ENCODE measurements around the gene ARID1B.

ARID1B gene

DNA sequence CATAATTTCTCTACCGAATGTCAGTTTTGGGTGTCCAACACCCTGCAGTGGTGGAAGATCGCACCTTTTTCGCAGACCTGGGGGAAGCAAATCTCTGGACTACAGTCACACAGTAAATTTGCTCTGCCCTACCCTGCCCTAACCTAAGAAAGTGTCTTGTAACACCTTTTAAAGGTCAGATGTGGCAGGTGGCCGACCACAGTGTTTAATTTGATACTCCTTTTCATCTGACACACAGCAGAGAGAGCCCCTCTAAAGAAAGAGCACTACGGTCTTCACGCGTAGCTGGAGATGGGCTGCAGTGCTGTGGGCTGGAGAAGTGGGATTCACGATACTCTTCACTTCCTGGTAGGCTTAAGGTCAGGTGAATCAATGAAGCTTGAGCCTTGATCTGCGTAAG, 436.2 kb downstream of the ARID1B start:
- DNase-seq (ENCODE audit: low spot score): no peak

DNA sequence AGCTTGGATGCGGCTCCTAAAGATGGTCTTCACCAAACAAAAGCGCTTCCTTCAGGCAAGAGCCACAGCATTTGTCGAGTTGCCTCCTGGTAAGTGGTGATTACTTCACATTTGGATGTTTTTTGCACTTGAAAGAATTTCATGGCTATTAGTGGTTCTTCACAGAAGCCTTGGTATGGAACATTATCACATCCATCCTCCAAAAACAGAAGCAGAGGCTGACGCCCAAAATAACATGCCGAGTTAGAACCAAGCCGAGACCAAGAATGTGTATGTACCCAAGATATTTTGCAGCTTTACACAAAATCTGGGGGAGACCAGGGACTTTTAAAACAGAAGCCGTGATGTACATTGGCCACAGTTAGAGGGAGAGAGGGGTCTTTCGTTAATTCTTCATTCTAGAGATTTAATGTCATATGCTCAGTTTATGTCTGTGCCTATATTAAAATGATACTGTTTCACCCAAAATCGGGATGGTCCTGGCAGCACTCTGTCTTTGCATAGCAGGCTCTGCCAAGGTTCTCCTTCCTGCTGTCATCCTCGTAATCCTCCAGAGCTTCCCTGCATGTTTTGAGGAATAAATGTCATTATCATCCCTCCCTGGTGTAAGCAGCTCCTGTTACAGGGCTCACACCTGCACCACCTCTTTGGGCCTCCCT, 436.9 kb downstream of the ARID1B start:
- no peak for DNase-seq (ENCODE audit: low spot score)

DNA sequence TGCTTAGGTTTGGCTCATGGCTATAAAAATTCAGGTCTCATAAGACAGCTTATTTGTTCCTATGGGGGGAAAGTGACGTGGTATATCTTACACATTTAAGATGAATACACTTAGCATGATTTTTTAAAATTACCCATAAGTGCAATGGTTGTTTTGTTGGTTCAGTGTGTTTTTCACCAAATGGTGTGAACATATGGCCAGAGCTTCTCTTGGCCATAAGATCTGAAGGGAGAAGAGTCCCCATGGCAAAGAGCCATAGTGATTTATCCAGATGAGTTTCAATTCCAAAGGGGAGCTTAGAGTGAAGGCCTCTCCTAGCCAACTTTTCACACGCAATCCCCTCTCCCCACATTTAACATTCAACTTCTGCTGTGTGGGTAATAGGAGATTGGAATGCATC, 438.5 kb downstream of the ARID1B start:
- no peak for DNase-seq (ENCODE audit: low spot score)

DNA sequence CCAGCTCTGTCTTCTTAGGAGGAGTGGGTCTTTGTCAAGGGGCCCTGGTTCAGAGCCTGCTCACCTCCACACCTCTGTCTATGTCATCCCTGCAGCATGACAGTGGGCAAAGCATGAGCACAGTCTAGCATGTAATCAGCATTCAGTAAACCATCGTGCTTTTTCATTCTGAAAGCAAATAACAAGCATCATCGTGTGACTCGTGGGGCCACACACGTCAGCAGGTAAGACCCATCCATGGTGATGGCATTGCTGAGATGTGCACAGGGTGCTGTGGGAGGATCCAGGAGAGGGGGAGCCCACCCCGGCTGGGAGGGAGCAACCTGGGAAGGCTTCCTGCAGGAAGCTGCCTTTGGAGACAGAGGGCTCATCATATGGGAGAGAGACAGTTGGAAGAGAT, 439.4 kb downstream of the ARID1B start:
- DNase-seq (ENCODE audit: low spot score): no peak

DNA sequence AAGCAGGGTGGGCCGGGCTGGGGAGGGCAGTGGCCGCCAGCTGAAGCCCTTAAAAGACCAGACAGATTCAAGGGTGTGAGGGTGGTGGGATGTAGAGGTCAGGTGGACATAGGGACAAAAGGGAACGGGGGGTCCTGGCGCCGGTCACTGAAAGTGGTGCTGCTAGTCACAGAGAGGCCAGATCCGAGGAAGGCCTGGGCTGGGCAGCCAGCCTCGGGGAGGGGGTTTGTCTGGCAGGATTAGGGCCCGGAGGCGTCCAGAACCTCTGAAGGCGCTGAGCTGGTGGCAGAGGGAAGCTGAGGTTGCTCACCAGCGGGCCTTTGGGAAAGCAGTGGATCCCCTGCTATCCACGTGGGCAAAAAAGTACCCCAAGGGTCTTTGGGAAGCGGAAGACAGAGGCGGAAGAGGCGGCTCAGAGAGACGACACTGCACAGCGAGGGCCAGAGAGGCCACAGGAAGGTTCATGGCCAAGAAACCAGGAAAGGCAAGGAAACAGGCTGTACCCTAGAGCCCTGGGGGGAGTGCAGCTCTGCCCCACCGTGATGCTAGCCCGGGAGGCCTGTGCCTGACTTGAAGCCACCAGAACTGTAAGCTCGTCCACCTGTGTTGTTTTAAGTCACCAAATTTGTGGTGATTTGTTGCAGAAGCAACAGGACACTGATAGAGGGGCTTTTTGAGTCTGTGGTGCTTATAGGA, 440.2 kb downstream of the ARID1B start:
- DNase-seq (ENCODE audit: low spot score): no peak

DNA sequence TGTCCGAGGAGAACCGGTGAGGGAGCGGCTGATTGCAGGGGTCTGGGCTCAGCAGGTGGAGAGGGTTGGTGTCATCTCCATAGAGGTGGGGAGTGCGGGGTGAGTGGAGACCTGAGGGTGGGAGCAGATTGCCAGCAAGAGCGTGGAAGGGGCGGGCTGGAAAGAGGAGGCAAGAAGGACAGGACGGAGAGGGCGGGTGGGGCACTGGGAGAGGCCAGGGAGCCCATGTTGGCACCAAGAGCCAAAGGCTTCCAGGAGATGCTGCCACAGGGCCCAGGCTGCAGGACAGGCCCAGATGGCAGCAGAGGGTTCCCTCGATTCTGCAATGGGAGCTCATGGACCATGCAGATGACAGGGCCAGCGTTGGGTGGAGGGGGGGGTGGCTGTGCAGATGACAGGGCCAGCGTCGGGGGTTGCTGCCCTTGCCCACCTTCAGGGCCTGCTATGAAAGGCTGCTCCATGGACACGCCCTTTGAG, 440.8 kb downstream of the ARID1B start:
- no peak for DNase-seq (ENCODE audit: low spot score)

DNA sequence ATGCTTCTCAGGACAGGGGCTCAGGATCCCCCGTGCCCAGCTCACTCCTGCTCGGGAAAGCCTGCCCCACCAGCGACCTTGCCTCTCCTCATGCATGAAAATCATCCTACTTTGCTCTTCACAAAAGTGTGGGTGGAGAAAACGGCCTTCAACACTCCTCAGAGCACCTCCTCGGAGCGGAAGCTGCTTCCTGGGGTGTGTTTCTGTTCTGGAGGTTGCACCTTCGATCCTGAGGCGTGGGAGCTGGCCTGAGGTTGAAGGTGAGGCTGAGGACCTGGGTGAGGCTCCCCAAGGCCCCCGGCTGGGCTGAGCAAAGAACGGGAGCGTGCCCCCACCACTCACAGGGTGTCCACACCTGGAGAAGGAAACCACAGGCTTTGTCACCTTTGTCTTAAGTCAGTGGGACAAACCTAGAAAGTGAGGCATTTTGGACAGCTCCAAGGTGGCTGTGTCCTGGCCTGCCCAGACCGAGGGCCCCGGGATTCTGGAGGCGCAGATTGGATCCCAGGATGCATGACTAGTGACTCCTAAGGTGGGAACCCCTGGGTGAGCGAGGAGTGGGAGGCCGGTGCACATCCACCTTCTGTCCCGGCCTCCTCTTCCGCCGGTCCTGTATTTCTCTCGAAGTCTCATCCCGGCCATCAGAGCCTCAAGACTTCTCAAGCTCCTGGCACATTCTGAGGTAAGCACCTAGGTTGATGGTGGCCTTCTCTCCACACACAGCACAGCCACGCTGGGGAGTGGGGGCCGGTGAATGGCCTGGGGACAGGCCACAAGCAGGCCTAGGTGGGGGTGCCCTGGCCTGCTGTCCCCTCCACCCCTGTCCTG, 441.4 kb downstream of the ARID1B start:
- no peak for DNase-seq (ENCODE audit: low spot score)

DNA sequence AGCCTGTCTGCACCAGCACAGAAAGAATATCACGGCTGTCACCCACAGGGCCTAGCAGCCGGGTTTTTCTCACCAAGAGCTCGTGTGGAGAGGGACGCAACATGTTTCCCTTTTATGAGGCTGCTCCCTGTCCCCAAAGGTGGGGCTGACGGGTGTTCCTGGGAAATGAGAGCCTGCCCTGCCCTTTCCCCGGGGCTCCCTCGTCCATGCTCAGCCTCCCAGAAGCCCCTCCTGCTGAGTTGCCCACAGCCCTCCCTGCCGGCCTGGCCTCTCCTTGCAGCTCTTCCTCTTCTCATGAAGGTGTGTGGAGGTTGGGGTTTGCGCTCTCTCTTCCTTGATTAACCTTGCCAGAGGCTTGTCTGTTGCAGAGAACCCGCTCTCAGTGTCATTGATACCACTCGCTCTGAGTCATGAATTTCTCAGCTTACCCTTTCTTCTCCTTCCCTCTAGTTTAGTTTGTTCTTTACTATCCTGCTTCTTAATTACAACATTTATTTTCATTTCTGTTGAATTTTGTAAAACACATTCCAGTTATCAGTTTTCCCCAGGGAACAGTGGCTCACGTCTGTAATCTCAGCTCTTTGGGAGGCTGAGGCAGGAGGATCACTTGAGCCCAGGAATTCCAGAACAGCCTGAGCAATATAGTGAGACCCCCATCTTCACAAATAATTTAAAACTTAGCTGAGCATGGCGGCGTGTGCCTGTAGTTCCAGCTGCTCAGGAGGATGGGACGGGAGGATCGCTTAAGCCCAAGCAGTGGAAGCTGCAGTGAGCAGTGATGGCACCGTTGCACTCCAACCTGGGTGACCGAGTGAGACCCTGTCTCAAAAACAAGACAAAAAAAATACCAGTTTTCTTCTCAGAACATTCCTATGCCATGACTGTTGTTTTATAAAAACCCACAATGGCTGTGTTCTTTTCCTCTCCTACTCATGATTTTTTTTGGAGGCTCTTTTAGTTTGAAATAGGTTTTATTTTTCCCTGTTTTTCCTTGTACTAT, 442.3 kb downstream of the ARID1B start:
- peak; percentile 11 for DNase-seq (ENCODE audit: low spot score)

DNA sequence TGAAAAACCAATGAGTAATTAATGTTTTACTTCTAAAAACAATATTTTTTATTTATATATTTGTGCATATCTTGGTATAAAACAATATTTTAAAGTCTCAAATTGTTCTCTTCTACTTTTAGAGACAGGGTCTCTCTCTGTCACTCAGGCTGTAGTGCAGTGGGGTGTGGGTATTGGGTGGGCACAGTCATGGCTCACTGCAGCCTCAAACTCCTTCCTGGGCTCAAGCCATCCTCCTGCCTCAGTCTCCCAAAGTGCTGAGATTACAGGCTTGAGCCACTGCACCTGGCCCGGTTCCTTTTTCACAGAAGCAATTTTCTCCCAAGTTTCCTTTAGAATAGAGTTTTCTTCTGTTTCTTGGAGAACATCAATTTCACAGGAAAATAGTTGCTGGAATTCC, 443.3 kb downstream of the ARID1B start:
- DNase-seq (ENCODE audit: low spot score): no peak

DNA sequence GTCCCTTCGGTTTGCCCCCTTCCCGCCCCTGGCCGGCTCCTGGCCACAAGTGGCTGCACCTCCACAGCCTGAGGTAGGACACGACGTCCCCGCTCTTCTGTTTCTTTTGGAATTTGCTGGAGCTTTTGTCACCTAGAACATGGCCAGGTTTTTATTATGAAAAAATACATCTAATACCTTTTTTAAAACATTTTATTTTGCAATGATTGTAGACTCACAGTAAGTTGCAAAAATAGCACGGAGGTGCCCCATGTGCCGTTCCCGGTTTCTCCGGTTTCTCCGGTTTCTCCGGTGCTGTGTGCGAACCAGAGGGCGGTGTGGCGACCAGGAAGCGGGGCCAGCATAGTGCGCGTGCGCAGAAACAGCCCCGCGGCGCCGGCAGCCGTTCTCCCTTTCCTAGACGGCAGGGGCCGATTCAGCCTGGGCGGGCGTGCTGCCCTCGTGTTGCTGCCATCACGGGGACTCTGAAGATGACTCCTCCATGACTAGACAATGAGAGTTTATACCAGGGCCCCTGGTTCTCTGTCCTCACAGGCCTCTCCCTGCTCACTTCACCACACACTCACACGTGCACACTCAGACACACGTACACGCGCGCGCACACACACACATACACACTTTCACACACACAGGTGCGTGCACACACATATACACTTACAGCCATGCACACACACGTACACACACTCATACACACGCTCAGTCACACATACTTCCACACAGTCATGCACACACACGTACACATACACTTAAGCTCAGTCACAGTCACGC, 444.1 kb downstream of the ARID1B start:
- DNase-seq (ENCODE audit: low spot score): peak; percentile 69

DNA sequence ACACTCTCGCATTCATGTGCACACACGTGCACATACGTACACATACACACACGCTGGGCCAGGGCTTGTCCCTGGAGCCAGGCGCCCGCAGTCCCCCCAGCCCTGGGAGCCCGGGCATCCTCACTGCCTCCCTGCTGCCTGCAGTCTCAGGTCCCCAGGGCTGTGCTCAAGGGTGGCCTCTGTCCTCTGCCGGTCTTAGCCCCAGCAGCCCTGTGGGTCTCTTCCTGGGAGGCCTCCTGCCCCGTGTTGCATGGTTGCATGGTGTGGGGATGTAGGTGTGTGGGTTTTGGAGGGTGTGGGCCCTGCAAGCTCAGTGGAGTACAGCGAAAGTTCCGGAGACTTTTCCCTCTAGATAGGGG, 444.6 kb downstream of the ARID1B start:
- DNase-seq (ENCODE audit: low spot score): no peak

DNA sequence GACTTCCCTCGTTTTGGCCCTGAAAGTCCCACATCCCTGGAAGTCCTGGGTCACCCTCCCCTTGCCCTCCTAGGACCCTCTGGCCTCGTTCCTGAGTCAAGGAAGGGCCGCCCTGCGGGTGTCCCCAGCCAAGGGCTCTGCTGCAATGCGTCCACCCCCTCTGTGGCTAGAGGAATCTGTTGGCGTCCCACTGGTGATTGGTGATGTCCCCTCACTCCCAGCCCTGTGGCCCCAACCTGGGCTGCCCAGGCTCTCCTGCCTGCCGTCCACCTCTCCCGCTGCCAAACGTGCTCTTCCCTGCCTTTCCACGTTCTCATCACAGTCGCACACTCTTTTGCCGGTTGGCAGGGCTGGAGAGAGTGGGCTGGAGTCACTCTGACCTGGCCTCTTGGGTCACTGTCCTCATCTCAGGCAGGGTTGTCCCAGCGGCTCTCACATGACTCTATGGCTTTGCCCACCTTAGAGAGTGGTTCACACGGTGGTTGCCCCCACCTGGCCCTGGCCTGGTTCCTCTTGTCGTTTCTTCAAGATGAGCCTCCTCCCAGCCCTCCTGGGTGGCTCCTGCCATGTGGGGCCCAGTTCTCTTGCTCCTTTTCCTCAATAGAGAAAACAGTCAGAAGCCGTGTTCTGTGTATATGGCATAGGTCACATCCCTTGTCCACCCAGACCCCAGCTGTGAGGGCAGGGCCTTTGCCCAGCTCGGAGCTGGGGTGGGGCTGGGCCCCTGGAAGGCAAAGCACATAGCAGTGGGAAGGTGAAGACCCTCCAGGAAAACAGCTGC, 445.2 kb downstream of the ARID1B start:
- DNase-seq (ENCODE audit: low spot score): no peak

DNA sequence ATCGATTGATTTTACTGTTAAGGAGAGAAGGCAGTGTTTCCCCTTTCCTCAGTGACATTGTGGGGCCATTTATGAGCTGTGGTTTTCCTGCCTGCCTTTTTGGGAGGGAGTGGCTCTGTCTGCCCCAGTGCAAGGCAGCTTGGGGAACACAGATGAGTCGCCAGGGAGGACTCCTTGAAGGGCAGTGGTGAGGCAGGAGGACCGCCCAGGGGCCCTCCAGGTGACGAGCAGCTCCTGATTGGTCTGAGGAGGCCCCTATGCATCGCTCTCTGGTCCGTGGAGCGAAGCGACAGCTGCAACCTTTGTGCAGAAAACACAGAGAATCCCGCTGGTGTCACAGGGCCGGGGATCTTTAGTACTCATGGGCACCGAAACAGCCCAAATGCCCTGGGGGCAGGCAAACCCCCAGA, 445.8 kb downstream of the ARID1B start:
- DNase-seq (ENCODE audit: low spot score): no peak

DNA sequence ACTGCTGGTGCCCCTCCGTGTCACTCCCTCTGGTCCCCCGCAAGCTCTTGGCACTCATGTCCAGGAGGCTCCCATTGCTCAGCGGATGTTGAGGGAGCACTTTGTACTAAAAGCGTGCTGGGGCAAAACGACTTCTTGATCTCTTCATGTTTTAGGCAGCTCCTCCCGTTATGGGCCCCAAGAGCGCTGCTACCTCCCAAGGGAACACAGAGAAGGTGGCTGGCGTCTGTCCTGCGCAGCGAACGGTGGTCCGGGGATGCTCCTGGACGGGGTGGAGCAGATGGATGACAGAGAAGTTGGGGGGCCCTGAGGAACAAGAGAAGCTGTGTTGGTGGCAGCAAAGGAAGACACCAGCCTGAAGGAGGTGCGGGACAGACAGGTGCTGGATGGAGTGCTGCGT, 446.3 kb downstream of the ARID1B start:
- DNase-seq (ENCODE audit: low spot score): no peak

DNA sequence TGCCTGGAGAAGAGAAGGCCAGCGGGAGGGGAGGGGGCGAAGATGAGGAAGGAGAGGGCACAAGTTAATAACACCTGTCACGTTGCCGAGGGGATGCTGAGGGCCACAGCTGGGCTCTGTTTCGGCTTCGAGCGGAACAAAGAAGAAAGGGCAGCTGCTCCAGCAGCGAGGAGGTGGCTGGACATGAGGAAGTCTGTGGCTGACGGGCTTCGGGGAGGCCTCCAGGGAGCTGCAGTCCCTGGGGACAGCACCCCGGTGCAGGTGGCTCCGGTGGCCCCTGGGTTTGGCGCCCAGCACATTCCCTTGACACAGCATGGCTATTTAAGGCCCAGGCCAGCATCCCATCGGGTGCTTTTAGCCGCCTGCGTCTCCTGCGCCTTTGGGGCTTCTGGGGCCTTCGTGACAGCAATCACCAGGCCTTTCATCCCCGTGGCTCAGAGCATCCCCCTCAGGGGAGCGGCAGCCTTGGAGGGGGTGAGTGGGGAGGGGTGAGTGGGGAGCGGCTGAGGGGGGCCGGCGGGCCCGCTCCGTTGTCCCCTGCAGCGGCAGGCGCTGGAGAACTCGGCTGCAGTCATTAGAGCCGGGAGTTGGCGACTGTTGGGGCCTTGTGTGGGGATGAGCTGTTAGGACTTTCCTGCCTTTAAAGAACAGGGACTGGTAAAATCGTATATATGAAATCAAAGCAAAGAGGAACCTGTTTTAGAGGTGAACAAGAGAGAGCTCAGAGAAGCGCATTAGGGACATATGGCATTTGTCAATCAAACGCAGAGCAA, 447.2 kb downstream of the ARID1B start:
- DNase-seq (ENCODE audit: low spot score): no peak

DNA sequence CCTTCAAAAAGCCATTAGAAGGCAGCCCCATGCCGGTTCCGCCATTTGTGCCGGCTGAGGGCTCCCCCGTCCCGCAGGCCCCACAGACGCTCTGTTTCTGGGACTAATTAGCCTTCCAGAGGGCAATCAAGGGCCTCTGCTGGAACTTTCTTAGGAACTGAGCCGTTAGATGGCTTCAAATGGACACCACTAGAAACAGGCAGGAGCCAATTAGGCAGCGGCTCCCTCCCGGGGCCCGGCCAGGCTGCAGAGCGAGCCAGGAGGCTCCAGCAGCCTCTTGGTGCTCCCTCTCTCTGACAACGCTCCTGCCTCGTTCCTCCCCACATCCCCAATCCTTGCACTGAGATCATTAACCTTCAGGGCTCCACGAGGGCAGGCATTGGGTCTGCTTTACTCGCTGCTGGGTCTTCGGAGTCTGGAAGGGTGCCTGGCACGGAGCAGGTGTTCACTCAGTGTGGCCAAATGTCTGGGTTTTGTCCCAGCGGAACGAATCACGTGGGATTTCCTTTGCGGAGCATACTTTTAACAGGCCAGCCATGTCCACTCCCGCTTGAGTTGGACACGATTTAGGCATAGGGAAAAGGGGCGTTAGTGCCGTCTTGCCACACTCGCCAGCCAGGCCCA, 447.9 kb downstream of the ARID1B start:
- no peak for DNase-seq (ENCODE audit: low spot score)

DNA sequence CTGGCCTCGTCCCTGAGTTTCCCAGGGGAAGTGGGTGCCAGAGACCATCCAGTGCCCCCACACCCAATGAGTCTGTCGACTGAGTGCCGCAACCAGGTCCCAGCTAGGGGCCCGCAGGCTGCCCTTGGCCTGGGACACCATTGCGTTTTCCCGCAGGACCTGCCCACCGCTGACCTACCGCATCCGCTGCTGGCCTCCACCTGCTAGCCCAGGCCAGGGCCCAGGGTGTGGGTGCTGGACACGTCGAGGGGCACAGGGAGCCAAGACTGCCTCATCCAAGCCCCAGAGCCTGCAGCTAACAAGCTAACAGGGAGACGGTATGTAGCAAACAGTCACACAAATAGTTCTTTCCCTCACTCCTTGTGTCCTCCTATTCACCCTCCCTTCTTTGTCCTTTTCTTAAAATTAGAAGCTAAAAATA, 448.4 kb downstream of the ARID1B start:
- DNase-seq (ENCODE audit: low spot score): no peak

DNA sequence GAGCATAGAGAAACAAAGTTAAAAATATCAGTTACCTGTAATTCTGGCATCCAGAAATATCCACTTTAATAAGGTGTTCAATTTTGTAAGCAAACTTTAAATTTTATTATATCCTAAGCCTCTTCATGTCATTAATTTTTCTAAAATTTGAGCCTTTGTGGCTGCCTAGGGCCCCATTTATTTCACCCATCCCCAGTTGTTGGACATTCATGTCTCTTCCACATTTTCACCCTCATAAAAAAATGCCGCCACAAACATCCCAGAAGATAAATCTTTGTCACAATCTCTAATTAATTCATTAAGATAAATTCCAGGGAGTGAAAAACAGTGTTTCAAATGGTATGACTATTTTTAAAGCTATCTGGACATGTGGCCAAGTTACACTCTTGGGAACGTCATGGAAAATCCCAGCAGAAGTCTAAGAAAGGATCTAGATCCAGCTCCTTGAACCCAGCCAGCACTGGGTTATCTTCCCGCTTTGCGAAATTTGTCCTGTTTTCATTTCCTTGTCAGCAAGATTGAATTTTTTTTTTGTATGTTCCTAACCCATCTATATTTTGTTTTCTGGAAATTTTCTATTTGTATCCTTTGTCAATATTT, 448.9 kb downstream of the ARID1B start:
- DNase-seq (ENCODE audit: low spot score): no peak

DNA sequence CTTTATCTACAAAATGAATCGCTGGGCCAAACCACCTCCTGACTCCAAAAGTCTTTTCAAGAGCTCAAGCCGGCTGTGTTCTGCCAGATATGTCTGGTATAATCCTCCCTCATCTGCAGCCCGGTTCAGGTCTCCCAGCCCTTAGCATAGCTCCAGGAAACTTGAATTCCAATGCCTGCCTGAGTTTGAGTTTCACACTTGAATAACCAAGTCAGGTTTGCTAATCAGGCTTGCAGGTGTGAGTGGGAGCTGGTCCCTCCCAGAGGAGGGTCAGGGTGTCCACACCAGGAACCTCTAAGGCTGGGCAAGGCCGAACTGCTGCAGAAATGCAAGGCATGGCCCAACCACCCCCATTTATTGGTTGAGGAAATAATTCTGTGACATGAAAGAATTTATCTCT, 449.6 kb downstream of the ARID1B start:
- no peak for DNase-seq (ENCODE audit: low spot score)
